Liver (tissue), 9 donors: ENCODE results near the gene HLA-A. TPM values are rescaled to one million over a fixed set of nuclear protein-coding genes. Genes with fewer than 3 reads are reported as not detected.

Experiments used
- DNase-seq: peaks from one replicate; pipeline ENCODE4 v3.0.0-alpha.2; 2017; ENCODE audit warnings: low spot score
- H3K27ac ChIP-seq, 2 donors: one replicate each; pipeline ENCODE4 v1.7.0; 2013; ENCODE audit warnings: inconsistent platforms in 2 of 2, low read length in 2 of 2, control low read depth in 1 of 2, low read depth in 1 of 2, mild to moderate bottlenecking in 1 of 2
- H3K27me3 ChIP-seq, 4 donors: one replicate each; pipeline versions ENCODE4 v1.6.1 to v1.7.0; 2013; ENCODE audit warnings: low read length in 3 of 4, inconsistent platforms in 1 of 4, mild to moderate bottlenecking in 1 of 4, moderate library complexity in 1 of 4; ENCODE audit not compliant: control insufficient read depth in 4 of 4, insufficient read depth in 4 of 4
- H3K36me3 ChIP-seq, 4 donors: one replicate each; pipeline versions ENCODE4 v1.6.1 to v1.7.0; 2013; ENCODE audit warnings: low read length in 3 of 4, mild to moderate bottlenecking in 3 of 4, low read depth in 1 of 4, moderate library complexity in 1 of 4; ENCODE audit not compliant: control insufficient read depth in 4 of 4, insufficient read depth in 3 of 4
- H3K4me1 ChIP-seq, 4 donors: one replicate each; pipeline versions ENCODE4 v1.6.1 to v1.7.0; 2013; ENCODE audit warnings: low read length in 3 of 4, mild to moderate bottlenecking in 3 of 4, moderate library complexity in 1 of 4; ENCODE audit not compliant: control insufficient read depth in 4 of 4, insufficient read depth in 4 of 4
- H3K4me3 ChIP-seq, 3 donors: one replicate each; pipeline versions ENCODE4 v1.6.1 to v1.7.0; 2013; ENCODE audit warnings: low read length in 3 of 3, control low read depth in 1 of 3, low read depth in 1 of 3, mild to moderate bottlenecking in 1 of 3
- H3K9ac ChIP-seq, 2 donors: one replicate each; pipeline ENCODE4 v1.7.0; 2013; ENCODE audit warnings: low read length in 2 of 2, mild to moderate bottlenecking in 2 of 2, moderate library complexity in 2 of 2, control low read depth in 1 of 2, low read depth in 1 of 2
- H3K9me3 ChIP-seq, 4 donors: one replicate each; pipeline versions ENCODE4 v1.6.1 to v1.7.0; 2013; ENCODE audit warnings: low read length in 3 of 4; ENCODE audit not compliant: control insufficient read depth in 4 of 4
- ATF3 ChIP-seq: IDR thresholded peaks from 2 replicates; pipeline ENCODE4 v1.6.1; 2016; ENCODE audit warnings: antibody characterized with exemption
- CTCF ChIP-seq: fragments of 150-350 bp; IDR thresholded peaks from 2 replicates; pipeline ENCODE4 v1.5.1; 2017; ENCODE audit warnings: improper control_type of control experiment, low read depth, low read length; ENCODE audit not compliant: missing input control
- EGR1 ChIP-seq, 2 donors: IDR thresholded peaks; 2 replicates each; pipeline ENCODE4 v1.6.1; 2016 to 2018; ENCODE audit warnings: antibody characterized with exemption in 2 of 2, low read depth in 2 of 2
- FOXA2 ChIP-seq: IDR thresholded peaks from 2 replicates; pipeline ENCODE4 v1.6.1; 2016; ENCODE audit warnings: antibody characterized with exemption
- GABPA ChIP-seq, 2 donors: IDR thresholded peaks in 1 of 2; conservative IDR thresholded peaks in 1 of 2; 2 replicates each; pipeline ENCODE4 v1.6.1; 2016; ENCODE audit warnings: antibody characterized with exemption in 2 of 2, mild to moderate bottlenecking in 1 of 2, moderate library complexity in 1 of 2
- HNF4A ChIP-seq, 2 donors: conservative IDR thresholded peaks; 2 replicates each; pipeline ENCODE4 v1.6.1; 2016; ENCODE audit warnings: antibody characterized with exemption in 2 of 2, mild to moderate bottlenecking in 2 of 2
- HNF4G ChIP-seq: IDR thresholded peaks from 2 replicates; pipeline ENCODE4 v1.6.1; 2016; ENCODE audit warnings: antibody characterized with exemption
- NR2F2 ChIP-seq: IDR thresholded peaks from 2 replicates; pipeline ENCODE4 v1.6.1; 2016; ENCODE audit warnings: antibody characterized with exemption
- RAD21 ChIP-seq, 2 donors: IDR thresholded peaks; 2 replicates each; pipeline ENCODE4 v1.6.1; 2016; ENCODE audit warnings: antibody characterized with exemption in 2 of 2, mild to moderate bottlenecking in 2 of 2
- REST ChIP-seq: IDR thresholded peaks from 2 replicates; pipeline ENCODE4 v1.6.1; 2016; ENCODE audit warnings: antibody characterized with exemption, mild to moderate bottlenecking
- RXRA ChIP-seq, 2 donors: IDR thresholded peaks; 2 replicates each; pipeline ENCODE4 v1.6.1; 2017 to 2018; ENCODE audit warnings: antibody characterized with exemption in 2 of 2, mild to moderate bottlenecking in 1 of 2
- SP1 ChIP-seq: IDR thresholded peaks from 2 replicates; pipeline ENCODE4 v1.6.1; 2018; ENCODE audit warnings: antibody characterized with exemption, mild to moderate bottlenecking
- YY1 ChIP-seq: IDR thresholded peaks from 2 replicates; pipeline ENCODE4 v1.6.1; 2016; ENCODE audit warnings: antibody characterized with exemption, mild to moderate bottlenecking
- WGBS: extraction: QIAGEN DNeasy Blood & Tissue Kit; methylation state at CpG from one replicate; pipeline ENCODE4 v1.1.7; 2013; 5-methylcytosine and 5-hydroxymethylcytosine counted together
- polyA plus RNA-seq, 2 donors: library from polyadenylated mRNA; stranded (reverse) in 1 of 2; unstranded in 1 of 2; fragments of 200-250 nt in 1 of 2; fragments of >200 nt in 1 of 2; fragmentation: Nextera tagmentation in 1 of 2; extraction: Ambion mirVana in 1 of 2; gene quantifications; one replicate each; pipeline versions ENCODE4 v1.2.1 to v1.2.3, GENCODE V29; 2013 to 2015
- total RNA-seq, 2 donors: library from RNA; depleted of rRNA; stranded (reverse); fragments of >200 nt; gene quantifications; one replicate each; pipeline ENCODE4 v1.2.3, GENCODE V29; 2014
- donor health status: healthy.
- donor health status: healthy.
- donor health status: healthy.
- donor health status: healthy.
- donor health status: healthy.

The HLA-A gene
- total and polyA plus RNA-seq, 4 donors = 145 to 321 (median 223) TPM

- no peaks in the 10 kb centered on the region for H3K27me3 ChIP-seq
- WGBS = 93% methylated on average over 3 of the region's 3 CpGs
- no peaks in the 10 kb centered on the region for H3K9me3 ChIP-seq
- no peak overlapping the region for H3K27ac ChIP-seq
- no peaks in the 10 kb centered on the region for H3K36me3 ChIP-seq
- no peaks in the 10 kb centered on the region for H3K4me1 ChIP-seq
- no peak for TF ChIP-seq NR2F2
- no peak for TF ChIP-seq GABPA (IDR thresholded peaks at IDR 0.05 in 1 of 2, conservative IDR thresholded peaks at IDR 0.05 in 1 of 2)
- no peak for TF ChIP-seq RAD21 (IDR thresholded peaks at IDR 0.05)
- no peak for TF ChIP-seq FOXA2
- no peak overlapping the region for H3K4me3 ChIP-seq
- no peak overlapping the region for H3K9ac ChIP-seq
- no peak for DNase-seq
These were observed 43.1 kb upstream of the HLA-A start for GRCh38 chr6:29899281-29899680.

GRCh38 chr6:29905286-29905685, 37.0 kb upstream of the HLA-A start:
- no peak overlapping the region for H3K9ac ChIP-seq
- WGBS = 76% methylated on average over 4 of the region's 4 CpGs
- H3K4me3 ChIP-seq = no peak overlapping the region
- DNase-seq = no peak
- peaks cover 6 to 21% (median 10%) of the 10 kb centered on the region in 4 donors for H3K4me1 ChIP-seq
- H3K27ac ChIP-seq = no peak overlapping the region
- no peak for TF ChIP-seq NR2F2
- no peak for TF ChIP-seq RXRA (IDR thresholded peaks at IDR 0.05)
- no peak for TF ChIP-seq ATF3
- no peak for TF ChIP-seq GABPA (IDR thresholded peaks at IDR 0.05 in 1 of 2, conservative IDR thresholded peaks at IDR 0.05 in 1 of 2)
- TF ChIP-seq YY1 = no peak
- no peak for TF ChIP-seq RAD21 (IDR thresholded peaks at IDR 0.05)
- TF ChIP-seq CTCF = no peak
- TF ChIP-seq REST = no peak
- H3K27me3 ChIP-seq = no peaks in the 10 kb centered on the region
- H3K9me3 ChIP-seq = no peaks in the 10 kb centered on the region
- no peaks in the 10 kb centered on the region for H3K36me3 ChIP-seq

- no peaks in the 10 kb centered on the region for H3K9me3 ChIP-seq
- no peaks in the 10 kb centered on the region for H3K36me3 ChIP-seq
- no peak overlapping the region for H3K9ac ChIP-seq
- DNase-seq = peak; percentile 46
- no peak overlapping the region for H3K4me3 ChIP-seq
- 36% methylated on average over 6 of the region's 6 CpGs for WGBS
- peaks cover 6 to 21% (median 10%) of the 10 kb centered on the region in 4 donors for H3K4me1 ChIP-seq
- H3K27ac ChIP-seq = peak overlapping the region in 1 of 2 donors; percentile 31
- TF ChIP-seq EGR1 (IDR thresholded peaks at IDR 0.05; ENCODE audit: low read depth in 2 of 2) = no peak
- peak; percentile 77 for TF ChIP-seq HNF4G
- TF ChIP-seq GABPA (IDR thresholded peaks at IDR 0.05 in 1 of 2, conservative IDR thresholded peaks at IDR 0.05 in 1 of 2) = no peak
- peak in 1 of 2 donors; percentile 16 for TF ChIP-seq RAD21 (IDR thresholded peaks at IDR 0.05)
- peak; percentile 73 to 82 for TF ChIP-seq HNF4A (conservative IDR thresholded peaks at IDR 0.05)
- no peak for TF ChIP-seq YY1
- TF ChIP-seq SP1 = peak; percentile 85
- no peak for TF ChIP-seq NR2F2
- no peak for TF ChIP-seq FOXA2
- peak in 1 of 2 donors; percentile 22 for TF ChIP-seq RXRA (IDR thresholded peaks at IDR 0.05)
- no peak for TF ChIP-seq ATF3
- no peaks in the 10 kb centered on the region for H3K27me3 ChIP-seq
These were observed 34.5 kb upstream of the HLA-A start for GRCh38 chr6:29907637-29908340.
